H1 (cell line): ENCODE data around the gene TBX6. TPM values are rescaled to one million over a fixed set of nuclear protein-coding genes. Genes with fewer than 3 reads are reported as not detected.

ENCODE experiments used
- CTCF ChIA-PET: fragments of 300-600 bp; sonication (Branson Sonifier 250); formaldehyde crosslinking; loops from one replicate; lab custom pipeline; 2021; ENCODE audit not compliant: partially characterized antibody; lab: Charles Lee
- POLR2A ChIA-PET: fragments of 300-600 bp; sonication (Branson Sonifier 250); formaldehyde crosslinking; loops from one replicate; lab custom pipeline; 2021; ENCODE audit warnings: inconsistent platforms; ENCODE audit not compliant: partially characterized antibody; lab: Charles Lee
- DNase-seq, 2 experiments: peaks; one replicate each; pipeline versions ENCODE4 v3.0.0 to v3.0.0-alpha.2; 2010 to 2022; ENCODE audit warnings: low spot score in 2 of 2, low read depth in 1 of 2, mixed read lengths in 1 of 2
- FAIRE-seq: peaks from 2 replicates; lab custom pipeline; 2011; peaks lifted over from hg19 to GRCh38; lab: Jason Lieb, UNC
- H2AFZ ChIP-seq: 2 replicates; pipeline ENCODE4 v1.8.1; 2012; ENCODE audit warnings: low read length, inconsistent platforms
- H2AK5ac ChIP-seq: 2 replicates; pipeline ENCODE4 v1.6.1; 2013; ENCODE audit warnings: low read depth, low read length
- H2BK120ac ChIP-seq: replicated peaks from 2 replicates; pipeline ENCODE3; 2013; ENCODE audit warnings: low read depth, low read length, inconsistent platforms
- H2BK12ac ChIP-seq: 2 replicates; pipeline ENCODE4 v1.6.1; 2013; ENCODE audit warnings: low read depth, low read length
- H2BK15ac ChIP-seq: 2 replicates; pipeline ENCODE4 v1.6.1; 2013; ENCODE audit warnings: low read length
- H2BK20ac ChIP-seq: 2 replicates; pipeline ENCODE4 v1.6.1; 2013; ENCODE audit warnings: low read length
- H2BK5ac ChIP-seq: 2 replicates; pipeline ENCODE4 v1.6.1; 2013; ENCODE audit warnings: low read depth, low read length
- H3K14ac ChIP-seq: 2 replicates; pipeline ENCODE4 v1.6.1; 2013; ENCODE audit warnings: inconsistent platforms; ENCODE audit not compliant: insufficient read length
- H3K18ac ChIP-seq: 2 replicates; pipeline ENCODE4 v1.6.1; 2013; ENCODE audit warnings: low read length; ENCODE audit errors: extremely low read depth
- H3K23ac ChIP-seq: 2 replicates; pipeline ENCODE4 v1.6.1; 2013; ENCODE audit warnings: inconsistent platforms; ENCODE audit not compliant: insufficient read length
- H3K23me2 ChIP-seq: 2 replicates; pipeline ENCODE4 v1.6.1; 2013; ENCODE audit warnings: low read depth, low read length
- H3K27ac ChIP-seq: 2 replicates; pipeline ENCODE4 v1.6.1; 2011; ENCODE audit warnings: low read depth, low read length, inconsistent platforms
- H3K27me3 ChIP-seq, 4 experiments: replicated peaks in 1 of 4; 1 replicate in 1 of 4; 2 replicates in 3 of 4; pipeline versions ENCODE4 v1.6.1 to v1.8.1; 2011 to 2013; ENCODE audit warnings: low read length in 3 of 4, mild to moderate bottlenecking in 3 of 4, inconsistent platforms in 2 of 4, mixed read lengths in 2 of 4, moderate library complexity in 1 of 4; ENCODE audit not compliant: control insufficient read depth in 3 of 4, insufficient read depth in 3 of 4; ENCODE audit errors: extremely low read depth in 1 of 4
- H3K36me3 ChIP-seq, 4 experiments: 2 replicates each; pipeline versions ENCODE4 v1.6.1 to v1.8.1; 2011 to 2013; ENCODE audit warnings: mild to moderate bottlenecking in 4 of 4, low read length in 3 of 4, moderate library complexity in 2 of 4, control low read depth in 1 of 4, inconsistent platforms in 1 of 4; ENCODE audit not compliant: insufficient read depth in 4 of 4, control insufficient read depth in 2 of 4
- H3K4ac ChIP-seq: replicated peaks from 2 replicates; pipeline ENCODE3; 2013; ENCODE audit warnings: low read length, low read depth, mixed read lengths, inconsistent platforms; ENCODE audit not compliant: insufficient read length
- H3K4me1 ChIP-seq, 4 experiments: replicated peaks in 1 of 4; 1 replicate in 1 of 4; 2 replicates in 3 of 4; pipeline versions ENCODE4 v1.6.1 to v1.8.1; 2011 to 2013; ENCODE audit warnings: low read length in 3 of 4, inconsistent platforms in 2 of 4, mixed read lengths in 1 of 4; ENCODE audit not compliant: insufficient read depth in 4 of 4, control insufficient read depth in 3 of 4
- H3K4me2 ChIP-seq, 2 experiments: 2 replicates each; pipeline versions ENCODE4 v1.6.1 to v1.8.1; 2011 to 2013; ENCODE audit warnings: low read depth in 2 of 2, low read length in 2 of 2, control low read depth in 1 of 2, inconsistent platforms in 1 of 2, mild to moderate bottlenecking in 1 of 2; ENCODE audit not compliant: insufficient read depth in 1 of 2
- H3K4me3 ChIP-seq, 4 experiments: fragments of 200-600, 300-600 bp in 1 of 4; sonication (generic), shearing (Covaris generic), sonication (Bioruptor Twin) in 1 of 4; 2 replicates each; pipeline versions ENCODE4 v1.5.1 to v1.8.1; 2011 to 2016; ENCODE audit warnings: low read length in 4 of 4, low read depth in 3 of 4, control low read depth in 2 of 4, inconsistent platforms in 2 of 4, mild to moderate bottlenecking in 2 of 4, mixed read lengths in 1 of 4, moderate library complexity in 1 of 4; ENCODE audit not compliant: insufficient read depth in 2 of 4; ENCODE audit errors: extremely low read depth in 1 of 4
- H3K56ac ChIP-seq: replicated peaks from 2 replicates; pipeline ENCODE3; 2013; ENCODE audit warnings: low read depth, mild to moderate bottlenecking, mixed read lengths, low read length, inconsistent platforms; ENCODE audit not compliant: insufficient read length
- H3K79me1 ChIP-seq: 2 replicates; pipeline ENCODE4 v1.6.1; 2013; ENCODE audit warnings: low read depth, low read length, control low read depth
- H3K79me2 ChIP-seq, 2 experiments: 2 replicates each; pipeline versions ENCODE4 v1.6.1 to v1.8.1; 2012 to 2013; ENCODE audit warnings: low read length in 2 of 2, mild to moderate bottlenecking in 2 of 2, inconsistent platforms in 1 of 2; ENCODE audit not compliant: insufficient read depth in 2 of 2, control insufficient read depth in 1 of 2
- H3K9ac ChIP-seq, 4 experiments: replicated peaks in 1 of 4; 1 replicate in 1 of 4; 2 replicates in 3 of 4; pipeline versions ENCODE4 v1.6.1 to v1.8.1; 2011 to 2013; ENCODE audit warnings: low read depth in 3 of 4, low read length in 3 of 4, control low read depth in 2 of 4, mild to moderate bottlenecking in 2 of 4, moderate library complexity in 2 of 4, inconsistent platforms in 1 of 4; ENCODE audit errors: extremely low read depth in 1 of 4
- H3K9me3 ChIP-seq, 2 experiments: 2 replicates each; pipeline versions ENCODE4 v1.6.1 to v1.8.1; 2012 to 2013; ENCODE audit warnings: mild to moderate bottlenecking in 2 of 2, moderate library complexity in 2 of 2, control low read depth in 1 of 2, inconsistent platforms in 1 of 2, low read depth in 1 of 2, low read length in 1 of 2, mixed read lengths in 1 of 2; ENCODE audit not compliant: insufficient read depth in 2 of 2
- H4K20me1 ChIP-seq, 2 experiments: replicated peaks in 1 of 2; 2 replicates each; pipeline versions ENCODE3 to v1.8.1; 2011 to 2013; ENCODE audit warnings: inconsistent platforms in 2 of 2, low read length in 2 of 2, mild to moderate bottlenecking in 1 of 2; ENCODE audit not compliant: insufficient read depth in 2 of 2, control insufficient read depth in 1 of 2
- H4K5ac ChIP-seq: 2 replicates; pipeline ENCODE4 v1.6.1; 2013; ENCODE audit warnings: low read length, low read depth, mixed read lengths, inconsistent platforms; ENCODE audit not compliant: insufficient read length
- H4K8ac ChIP-seq: 2 replicates; pipeline ENCODE4 v1.8.0; 2013; ENCODE audit warnings: mild to moderate bottlenecking, moderate library complexity, low read length, inconsistent platforms; ENCODE audit not compliant: insufficient read depth; ENCODE audit errors: extremely low read depth
- H4K91ac ChIP-seq: replicated peaks from 2 replicates; pipeline ENCODE3; 2013; ENCODE audit warnings: low read length, mixed read lengths, inconsistent platforms; ENCODE audit not compliant: insufficient read length
- ASH2L ChIP-seq: fragments of 200-600, 300-600 bp; sonication (generic); IDR thresholded peaks from one replicate; pipeline ENCODE4 v1.7.1; 2017; ENCODE audit warnings: low read length
- CBX8 ChIP-seq: fragments of 300-800, 300-1000 bp; sonication (generic); IDR thresholded peaks from 2 replicates; pipeline ENCODE4 v1.7.1; 2016; ENCODE audit warnings: low read depth, low read length, borderline replicate concordance
- CHD1 ChIP-seq: IDR thresholded peaks from 2 replicates; pipeline ENCODE4 v1.6.1; 2012; ENCODE audit warnings: low read depth, low read length, improper control_type of control experiment
- EZH2 ChIP-seq: fragments of 200-600 bp; sonication (generic); IDR thresholded peaks from 2 replicates; pipeline ENCODE4 v1.7.1; 2012; ENCODE audit warnings: low read depth, mild to moderate bottlenecking, moderate library complexity, low read length, inconsistent platforms; ENCODE audit not compliant: severe bottlenecking
- JUN ChIP-seq: IDR thresholded peaks from 2 replicates; pipeline ENCODE4 v1.6.1; 2011; ENCODE audit warnings: low read depth, mild to moderate bottlenecking, improper control_type of control experiment, low read length
- KDM1A ChIP-seq: fragments of 200-600, 300-600 bp; sonication (generic); IDR thresholded peaks from 2 replicates; pipeline ENCODE4 v1.7.1; 2016; ENCODE audit warnings: mild to moderate bottlenecking, low read length, borderline replicate concordance
- KDM4A ChIP-seq: IDR thresholded peaks from one replicate; pipeline ENCODE4 v1.7.1; 2012; ENCODE audit warnings: low read depth, mild to moderate bottlenecking, moderate library complexity, low read length, inconsistent platforms; ENCODE audit not compliant: severe bottlenecking
- POLR2AphosphoS5 ChIP-seq: IDR thresholded peaks from 2 replicates; pipeline ENCODE4 v1.6.1; 2011; ENCODE audit warnings: low read depth, low read length
- SIX5 ChIP-seq: IDR thresholded peaks from 2 replicates; pipeline ENCODE4 v1.6.1; 2011; ENCODE audit warnings: mild to moderate bottlenecking, low read depth, low read length
- WGBS, 2 experiments: shearing (Covaris generic) in 1 of 2; methylation state at CpG; one replicate each; pipeline versions ENCODE4 v1.1.6 to v1.1.7; 2013 to 2015; ENCODE audit warnings: low lambda C conversion rate in 2 of 2, mixed read lengths in 2 of 2, inconsistent platforms in 1 of 2, low coverage in 1 of 2, missing lambda C conversion rate in 1 of 2; ENCODE audit not compliant: insufficient replicate concordance in 2 of 2, insufficient coverage in 1 of 2, insufficient read length in 1 of 2; ENCODE audit errors: extremely low coverage in 1 of 2, missing lambda C conversion rate in 1 of 2; 5-methylcytosine and 5-hydroxymethylcytosine counted together
- polyA plus RNA-seq, 7 experiments: library from polyadenylated mRNA; depleted of rRNA in 3 of 7; stranded (reverse) in 5 of 7; unstranded in 2 of 7; fragments of >200 nt in 5 of 7; fragments of 200-250 nt in 2 of 7; gene quantifications; 1 replicate in 5 of 7; 2 replicates in 1 of 7; 4 replicates in 1 of 7; pipeline versions ENCODE4 v1.2.1 to v1.2.3, GENCODE V29; 2011 to 2013; ENCODE audit warnings: missing spikeins in 2 of 7, mixed read lengths in 2 of 7
- total RNA-seq: library from RNA; stranded (reverse); fragmentation: NEBNext Ultra II Directional; extraction: Animal tissue kit (Norgen Biotek cat#: 25700); gene quantifications from 2 replicates; pipeline ENCODE4 v1.2.1, GENCODE V29; 2021
- TF ChIP-seq, protein P1 (sequence below), 3 experiments: IDR thresholded peaks; 1 replicate in 2 of 3; 2 replicates in 1 of 3; pipeline versions ENCODE4 v1.5.1 to v1.6.1; 2011; ENCODE audit warnings: low read length in 3 of 3, mild to moderate bottlenecking in 3 of 3, inconsistent platforms in 2 of 3, low read depth in 1 of 3, moderate library complexity in 1 of 3; ENCODE audit not compliant: insufficient read depth in 1 of 3; ENCODE audit errors: control extremely low read depth in 1 of 3

Gene TBX6
- total and polyA plus RNA-seq, 2 of the 8 experiments (the other 6 are each of a cell fraction or from before 2014, with no cell fraction given), result 2.2 to 2.8 TPM

DNA sequence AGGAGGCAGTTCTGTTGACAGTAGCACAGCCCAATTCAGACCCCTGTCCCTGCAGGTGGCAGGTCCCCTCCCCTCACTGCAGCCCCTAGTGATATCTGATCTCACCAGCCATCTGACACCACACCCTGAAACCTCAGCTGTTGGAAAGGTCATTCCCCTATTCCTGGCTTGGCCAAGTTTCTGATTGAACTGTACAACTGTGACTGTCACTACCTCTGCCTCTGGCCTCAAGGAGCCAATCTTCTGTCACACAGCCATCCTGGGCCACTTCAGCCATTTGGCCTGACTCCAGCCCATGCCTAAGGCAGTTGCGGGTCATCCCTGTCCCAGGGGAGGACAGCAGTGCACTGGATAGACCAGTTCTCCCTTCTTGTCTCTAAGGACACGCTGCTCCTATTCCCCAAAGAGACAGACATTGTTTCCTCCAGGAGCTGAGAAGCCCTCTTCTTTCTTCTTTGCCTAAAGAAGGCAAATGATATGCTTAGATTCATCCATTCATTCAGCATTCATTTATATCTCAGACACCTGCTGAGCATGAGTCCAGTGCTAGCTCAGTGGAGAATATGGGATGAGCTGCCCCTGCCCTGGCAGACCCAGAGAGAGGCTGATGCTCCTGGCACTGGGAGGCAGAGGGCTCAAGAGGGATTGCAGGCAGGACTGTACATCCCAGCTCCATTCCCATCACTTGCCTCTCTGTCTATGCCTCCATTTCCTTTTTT, 30.7 kb downstream of the TBX6 start:
- no peaks in the 10 kb centered on the region for H3K9me3 ChIP-seq
- H4K91ac ChIP-seq, result no peak overlapping the region
- H3K14ac ChIP-seq, result no peak overlapping the region
- H2BK120ac ChIP-seq, result no peak overlapping the region
- H3K9ac ChIP-seq, result no peak overlapping the region; a peak in 1 of 7 replicates
- H3K4me1 ChIP-seq, result peaks cover 6 to 13% (median 10%) of the 10 kb centered on the region in 4 experiments
- H3K56ac ChIP-seq, result no peak overlapping the region
- no peak overlapping the region for H2AFZ ChIP-seq
- H3K36me3 ChIP-seq, result no peaks in the 10 kb centered on the region
- WGBS, 2 experiments, result 93% methylated on average over 2 of the region's 2 CpGs; no CpG with 5 or more reads in 1 of the 2 experiments
- no peak overlapping the region; a peak in 1 of 4 replicates for H3K4me2 ChIP-seq
- H4K20me1 ChIP-seq, result peaks cover 0 to 3% of the 10 kb centered on the region in 2 experiments
- H3K79me1 ChIP-seq, result no peaks in the 10 kb centered on the region
- no peak overlapping the region for H2BK12ac ChIP-seq
- no peak overlapping the region for H3K4me3 ChIP-seq
- no peak overlapping the region for H3K18ac ChIP-seq
- ChIA-PET POLR2A (interaction anchor here (0.6 to 2.7 kb wide), 6 partner anchors 9 to 32 kb away, joined by 3 to 6 read pairs (median 4); partner anchors contain the start of gene TLCD3B), CTCF (interaction anchor here (0.7 to 4.6 kb wide), 5 partner anchors 10 to 213 kb away, joined by 3 to 16 read pairs (median 3); partner anchors contain the start of gene TBX6)
- H3K27me3 ChIP-seq, result no peaks in the 10 kb centered on the region
- no peak for DNase-seq
- H4K8ac ChIP-seq, result no peak overlapping the region
- no peak overlapping the region for H3K23ac ChIP-seq
- H2AK5ac ChIP-seq, result 0 out of 2 replicates have a peak overlapping the region, but pooled peaks have one; percentile 29
- no peak overlapping the region for H3K27ac ChIP-seq
- peaks cover 3 to 4% of the 10 kb centered on the region in 2 experiments; a peak in 3 of 4 replicates for H3K79me2 ChIP-seq
- no peak overlapping the region for H4K5ac ChIP-seq
- no peak for FAIRE-seq
- H3K4ac ChIP-seq, result no peak overlapping the region
- peaks cover 15% of the 10 kb centered on the region for H3K23me2 ChIP-seq
- no peak overlapping the region for H2BK15ac ChIP-seq
- no peak overlapping the region for H2BK5ac ChIP-seq
- H2BK20ac ChIP-seq, result no peak overlapping the region
- TF ChIP-seq KDM1A (no peak), CHD1 (no peak), POLR2AphosphoS5 (no peak), CBX8 (no peak), SIX5 (no peak), ASH2L (no peak), JUN (no peak), KDM4A (no peak), EZH2 (no peak)
- TF ChIP-seq, protein P1, sequence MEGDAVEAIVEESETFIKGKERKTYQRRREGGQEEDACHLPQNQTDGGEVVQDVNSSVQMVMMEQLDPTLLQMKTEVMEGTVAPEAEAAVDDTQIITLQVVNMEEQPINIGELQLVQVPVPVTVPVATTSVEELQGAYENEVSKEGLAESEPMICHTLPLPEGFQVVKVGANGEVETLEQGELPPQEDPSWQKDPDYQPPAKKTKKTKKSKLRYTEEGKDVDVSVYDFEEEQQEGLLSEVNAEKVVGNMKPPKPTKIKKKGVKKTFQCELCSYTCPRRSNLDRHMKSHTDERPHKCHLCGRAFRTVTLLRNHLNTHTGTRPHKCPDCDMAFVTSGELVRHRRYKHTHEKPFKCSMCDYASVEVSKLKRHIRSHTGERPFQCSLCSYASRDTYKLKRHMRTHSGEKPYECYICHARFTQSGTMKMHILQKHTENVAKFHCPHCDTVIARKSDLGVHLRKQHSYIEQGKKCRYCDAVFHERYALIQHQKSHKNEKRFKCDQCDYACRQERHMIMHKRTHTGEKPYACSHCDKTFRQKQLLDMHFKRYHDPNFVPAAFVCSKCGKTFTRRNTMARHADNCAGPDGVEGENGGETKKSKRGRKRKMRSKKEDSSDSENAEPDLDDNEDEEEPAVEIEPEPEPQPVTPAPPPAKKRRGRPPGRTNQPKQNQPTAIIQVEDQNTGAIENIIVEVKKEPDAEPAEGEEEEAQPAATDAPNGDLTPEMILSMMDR (IDR thresholded peaks at IDR 0.05; ENCODE audit: control extremely low read depth in 1 of 3, insufficient read depth in 1 of 3, low read depth in 1 of 3, low read length in 3 of 3), result no peak
